Heart left ventricle (tissue), 16 donors: ENCODE results near the gene OR2AG1. TPM values are rescaled to one million over a fixed set of nuclear protein-coding genes. Genes with fewer than 3 reads are reported as not detected.
"Not testable (repeated sequence)": the region's sequence is repeated elsewhere in the genome, so short reads cannot be mapped to it uniquely, and the experiment has no call there.

Experiments used
- ATAC-seq, 4 donors: fragments of 200-7000 bp; cut with Tn5 transposase; one replicate each; pipeline ENCODE4 v1.9.1; 2020 to 2022; ENCODE audit warnings: moderate library complexity in 4 of 4, mild to moderate bottlenecking in 3 of 4, moderate number of reproducible peaks in 1 of 4
- DNase-seq, 5 donors: peaks; one replicate each; pipeline ENCODE4 v3.0.0-alpha.2; 2020
- H3K27ac ChIP-seq, 12 donors: fragments of 200-600 bp; sonication (generic) in 4 of 12; one replicate each; pipeline versions ENCODE4 v1.5.0 to v1.8.0; 2016 to 2022; ENCODE audit warnings: mild to moderate bottlenecking in 2 of 12
- H3K27me3 ChIP-seq, 9 donors: fragments of 200-600 bp; sonication (generic) in 2 of 9; one replicate each; pipeline versions ENCODE4 v1.5.1 to v1.8.0; 2016 to 2022; ENCODE audit warnings: mild to moderate bottlenecking in 3 of 9
- H3K36me3 ChIP-seq, 9 donors: fragments of 200-600 bp; sonication (generic) in 2 of 9; one replicate each; pipeline versions ENCODE4 v1.5.0 to v1.8.0; 2018 to 2022; ENCODE audit warnings: mild to moderate bottlenecking in 2 of 9
- H3K4me1 ChIP-seq, 12 donors: fragments of 200-600 bp; sonication (generic) in 4 of 12; one replicate each; pipeline versions ENCODE4 v1.5.0 to v1.8.0; 2016 to 2022; ENCODE audit warnings: mild to moderate bottlenecking in 3 of 12
- H3K4me3 ChIP-seq, 12 donors: fragments of 200-600 bp; sonication (generic) in 4 of 12; one replicate each; pipeline versions ENCODE4 v1.5.0 to v1.8.0; 2017 to 2022; ENCODE audit warnings: mild to moderate bottlenecking in 9 of 12, moderate library complexity in 4 of 12
- H3K9me3 ChIP-seq, 12 donors: fragments of 200-600 bp; sonication (generic) in 4 of 12; one replicate each; pipeline versions ENCODE4 v1.5.0 to v1.8.0; 2016 to 2022; ENCODE audit warnings: mild to moderate bottlenecking in 1 of 12
- POLR2A ChIP-seq, 2 donors: fragments of 450-650 bp; IDR thresholded peaks; one replicate each; pipeline ENCODE4 v1.6.1; 2017; ENCODE audit warnings: antibody characterized with exemption in 2 of 2, mild to moderate bottlenecking in 2 of 2, moderate library complexity in 2 of 2
- WGBS, 4 donors: extraction: QIAGEN DNeasy Blood & Tissue Kit in 2 of 4; methylation state at CpG; one replicate each; pipeline versions ENCODE4 v1.1.5 to v1.1.7; 2013 to 2018; 5-methylcytosine and 5-hydroxymethylcytosine counted together
- intact Hi-C, 10 donors: fragments of 100-400 bp; cut with DNase I; formaldehyde crosslinking; loops; one replicate each; pipeline versions ENCODE4 v1.11.1 to v1.14.2; 2022
- polyA plus RNA-seq, 2 donors: library from polyadenylated mRNA; stranded (reverse); fragments of 200-250 nt; gene quantifications; one replicate each; pipeline ENCODE4 v1.2.3, GENCODE V29; 2013
- total RNA-seq, 9 donors: library from RNA; depleted of rRNA in 2 of 9; stranded (reverse); fragments of >200 nt in 2 of 9; fragmentation: NEBNext Ultra II Directional in 3 of 9; extraction: Animal tissue kit (Norgen Biotek cat#: 25700) in 3 of 9; gene quantifications; one replicate each; pipeline versions ENCODE4 v1.1.0 to v1.2.4, GENCODE V29; 2016 to 2023
- TF ChIP-seq, protein P1 (sequence below), 12 donors: fragments of 200-600 bp; sonication (generic) in 4 of 12; IDR thresholded peaks; one replicate each; pipeline versions ENCODE4 v1.5.0 to v1.8.0; 2018 to 2022; ENCODE audit warnings: antibody characterized with exemption in 12 of 12, mild to moderate bottlenecking in 5 of 12
- donor health status: ischemic (EF 13 %, LVEDD 7.1; RV severe dilation, severe dysfunction).
- donor health status: healthy with polysubstance abuse.
- donor health status: DM: no; HTN: yes; CAD: no.
- donor health status: DM: no; HTN: no; CAD: no.
- donor health status: ischemic (EF 25% LVEDD 6.9; RV normal size, moderate dysfunction).
- donor health status: ischemic (EF 25% LVEDD 5.7; RV mildly dilated, moderate dysfunction).
- donor health status: healthy.
- donor health status: DM: yes; HTN: yes; CAD: no.
- donor health status: ischemic (EF 35%, LVEDD 5.7; RV mildly dilated, moderate dysfunction).
- donor health status: nonischemic (EF 11% LVEDD 7.7; RV severe dilation, severe dysfunction).
- donor health status: DM: yes; HTN: yes; CAD: no.
- donor health status: PGD.
- donor health status: ischemic (EF 29% LVEDD 5.4; RV normal size, mild dysfunction).
- donor health status: nonischemic (EF 23%, LVEDD 6.1; RV moderate dilation, normal function).

OR2AG1 gene
- total and polyA plus RNA-seq, 11 donors = not detected

DNA sequence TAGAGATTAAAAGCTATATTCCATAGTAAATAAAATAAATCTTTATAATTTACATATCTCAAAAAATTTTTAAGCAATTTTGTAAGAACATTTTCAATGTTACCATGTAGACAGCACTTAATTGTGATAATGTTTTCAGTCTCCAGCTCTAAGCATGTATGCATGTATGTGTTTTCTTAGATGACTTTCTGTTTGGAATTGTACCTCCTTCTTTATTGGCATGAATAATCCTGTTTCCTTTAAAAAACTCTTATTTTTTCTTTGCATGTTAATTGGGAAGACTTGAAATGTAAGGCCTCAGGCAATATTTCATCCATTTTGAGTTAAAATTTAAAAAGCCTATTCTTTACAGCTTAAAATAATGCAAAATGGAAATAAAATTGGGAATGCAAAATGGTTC, 2.0 kb upstream of the OR2AG1 start:
- H3K27ac ChIP-seq = no peak overlapping the region
- H3K4me1 ChIP-seq = no peaks in the 10 kb centered on the region
- no peak for TF ChIP-seq POLR2A (IDR thresholded peaks at IDR 0.05)
- TF ChIP-seq, protein P1, sequence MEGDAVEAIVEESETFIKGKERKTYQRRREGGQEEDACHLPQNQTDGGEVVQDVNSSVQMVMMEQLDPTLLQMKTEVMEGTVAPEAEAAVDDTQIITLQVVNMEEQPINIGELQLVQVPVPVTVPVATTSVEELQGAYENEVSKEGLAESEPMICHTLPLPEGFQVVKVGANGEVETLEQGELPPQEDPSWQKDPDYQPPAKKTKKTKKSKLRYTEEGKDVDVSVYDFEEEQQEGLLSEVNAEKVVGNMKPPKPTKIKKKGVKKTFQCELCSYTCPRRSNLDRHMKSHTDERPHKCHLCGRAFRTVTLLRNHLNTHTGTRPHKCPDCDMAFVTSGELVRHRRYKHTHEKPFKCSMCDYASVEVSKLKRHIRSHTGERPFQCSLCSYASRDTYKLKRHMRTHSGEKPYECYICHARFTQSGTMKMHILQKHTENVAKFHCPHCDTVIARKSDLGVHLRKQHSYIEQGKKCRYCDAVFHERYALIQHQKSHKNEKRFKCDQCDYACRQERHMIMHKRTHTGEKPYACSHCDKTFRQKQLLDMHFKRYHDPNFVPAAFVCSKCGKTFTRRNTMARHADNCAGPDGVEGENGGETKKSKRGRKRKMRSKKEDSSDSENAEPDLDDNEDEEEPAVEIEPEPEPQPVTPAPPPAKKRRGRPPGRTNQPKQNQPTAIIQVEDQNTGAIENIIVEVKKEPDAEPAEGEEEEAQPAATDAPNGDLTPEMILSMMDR (IDR thresholded peaks at IDR 0.05) = no peak
- ATAC-seq = no peak
- H3K9me3 ChIP-seq = no peaks in the 10 kb centered on the region
- intact Hi-C loops = no loop called here
- H3K36me3 ChIP-seq = no peaks in the 10 kb centered on the region
- DNase-seq = no peak
- no peaks in the 10 kb centered on the region for H3K27me3 ChIP-seq
- H3K4me3 ChIP-seq = no peak overlapping the region

DNA sequence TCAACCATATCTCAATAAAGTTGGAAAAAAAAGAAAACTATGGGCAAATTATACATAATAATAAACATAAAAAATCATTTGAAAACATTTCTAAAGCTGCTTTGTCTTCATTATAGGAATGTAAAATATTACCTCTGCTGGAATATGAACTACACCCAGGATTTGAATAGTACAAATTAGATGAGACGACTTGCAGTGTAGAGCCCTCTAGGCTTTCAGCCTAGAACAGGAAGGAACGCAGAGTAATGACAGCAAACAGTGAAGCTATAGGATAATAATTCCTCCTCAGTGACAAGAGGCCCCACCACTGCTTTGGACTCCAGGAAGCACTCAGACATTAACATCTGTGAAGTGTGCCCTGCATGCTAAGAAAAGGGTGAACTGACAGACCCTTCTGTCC, 7.7 kb downstream of the OR2AG1 start:
- 70 to 77% (median 71%) methylated on average over 2 of the region's 2 CpGs for WGBS, 4 donors
- no peaks in the 10 kb centered on the region for H3K27me3 ChIP-seq
- TF ChIP-seq, protein P1 (IDR thresholded peaks at IDR 0.05) = no peak
- TF ChIP-seq POLR2A (IDR thresholded peaks at IDR 0.05) = no peak
- no peaks in the 10 kb centered on the region for H3K9me3 ChIP-seq
- DNase-seq (no peak), ATAC-seq (no peak)
- no peak overlapping the region for H3K27ac ChIP-seq
- H3K4me3 ChIP-seq = no peak overlapping the region
- H3K36me3 ChIP-seq = no peaks in the 10 kb centered on the region
- H3K4me1 ChIP-seq = no peaks in the 10 kb centered on the region
- intact Hi-C loops = no loop called here

DNA sequence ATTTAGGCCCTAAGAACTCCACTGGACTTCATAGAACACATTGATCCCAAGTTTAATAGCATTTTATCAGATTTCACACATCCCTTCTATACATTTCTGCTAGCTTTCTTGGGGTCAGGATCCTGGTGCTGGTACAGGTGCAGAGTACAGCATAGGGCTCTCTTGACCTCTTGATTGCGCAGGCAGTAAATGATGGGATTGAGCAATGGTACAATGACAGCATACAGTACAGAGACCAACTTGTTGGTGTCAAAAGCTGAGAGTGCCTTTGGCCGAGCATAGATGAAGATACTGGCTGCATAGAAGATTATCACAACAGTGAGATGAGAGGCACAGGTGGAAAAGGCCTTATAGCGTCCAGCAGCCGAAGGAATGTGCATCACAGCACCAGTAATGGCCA, 11.8 kb downstream of the OR2AG1 start:
- no peak for ATAC-seq
- H3K36me3 ChIP-seq = no peaks in the 10 kb centered on the region
- no peak overlapping the region for H3K4me3 ChIP-seq
- TF ChIP-seq, protein P1 (IDR thresholded peaks at IDR 0.05) = no peak
- TF ChIP-seq POLR2A (IDR thresholded peaks at IDR 0.05) = no peak
- no peak for DNase-seq
- no peaks in the 10 kb centered on the region for H3K4me1 ChIP-seq
- intact Hi-C loops = no loop called here
- no peaks in the 10 kb centered on the region for H3K27me3 ChIP-seq
- H3K9me3 ChIP-seq = no peaks in the 10 kb centered on the region
- 86 to 89% (median 88%) methylated on average over 4 of the region's 4 CpGs for WGBS, 4 donors
- no peak overlapping the region for H3K27ac ChIP-seq

DNA sequence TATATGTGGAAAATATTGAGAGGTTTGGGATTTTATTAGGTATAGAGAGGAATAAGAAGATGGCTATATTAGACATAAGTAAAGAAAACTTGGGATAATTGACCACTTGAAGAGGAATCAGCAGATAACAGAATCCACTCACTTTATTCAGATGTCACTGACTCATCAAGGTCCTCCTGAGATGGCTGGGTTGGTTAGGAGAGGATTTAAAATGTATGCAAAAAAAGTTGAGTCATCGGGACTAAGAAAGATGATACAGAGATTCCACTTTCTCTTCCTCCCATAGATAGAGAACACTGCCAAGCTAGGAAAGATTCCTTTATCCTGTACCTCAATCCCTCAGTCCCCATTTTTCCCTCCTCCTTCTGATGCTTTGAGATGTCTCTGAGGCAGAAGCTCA, 16.6 kb downstream of the OR2AG1 start, which contains the start of gene OR6A2:
TSS of gene OR6A2 (minus strand) at position 288 of the 400 bp plus-strand sequence. CDS start 3,981 bp downstream, outside the sequence.
- WGBS, 4 donors = 79 to 90% (median 87%) methylated on average over 1 of the region's 1 CpG
- Histone ChIP-seq H3K27me3 (no peaks in the 10 kb centered on the region), H3K9me3 (peaks cover 0 to 8% (median 0%) of the 10 kb centered on the region in 12 donors), H3K36me3 (no peaks in the 10 kb centered on the region), H3K4me3 (no peak within 1 kb of the TSS), H3K4me1 (no peaks in the 10 kb centered on the region), H3K27ac (no peak within 1 kb of the TSS)
- TF ChIP-seq, protein P1 (IDR thresholded peaks at IDR 0.05) = no peak
- TF ChIP-seq POLR2A (IDR thresholded peaks at IDR 0.05) = no peak
- intact Hi-C loops = no loop called here
- DNase-seq (no peak), ATAC-seq (no peak)

DNA sequence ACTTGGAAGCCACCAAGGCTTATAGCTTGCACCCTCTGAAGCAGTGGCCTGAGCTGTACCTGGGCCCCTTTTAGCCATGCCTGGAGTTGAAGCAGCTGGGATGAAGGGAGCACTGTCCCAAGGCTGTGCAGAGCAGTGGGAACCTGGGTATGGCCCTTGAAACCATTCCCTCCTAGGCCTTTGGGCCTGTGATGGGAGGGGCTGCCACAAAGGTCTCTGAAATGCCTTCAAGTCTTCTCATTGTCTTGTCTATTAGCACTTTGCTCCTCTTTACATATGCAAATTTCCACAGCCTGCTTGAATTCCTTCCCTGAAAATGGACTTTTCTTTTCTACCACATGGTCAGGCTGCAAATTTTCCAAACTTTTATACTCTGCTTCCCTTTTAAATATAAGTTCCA, 18.3 kb downstream of the OR2AG1 start:
- DNase-seq, H3K9me3 ChIP-seq, H3K27me3 ChIP-seq, ATAC-seq, H3K4me1 ChIP-seq, intact Hi-C loops, H3K27ac ChIP-seq, H3K36me3 ChIP-seq, H3K4me3 ChIP-seq: not testable (repeated sequence)
